Measurements from ENCODE around the gene MYT1. TPM values are rescaled to one million over a fixed set of nuclear protein-coding genes. Genes with fewer than 3 reads are reported as not detected.
"Not testable (repeated sequence)": the region's sequence is repeated elsewhere in the genome, so short reads cannot be mapped to it uniquely, and the experiment has no call there.

The MYT1 gene
- total and polyA plus RNA-seq, 5 experiments from 2014 or later = not detected

- ATAC-seq (no peak), DNase-seq (peak in 1 of 10 donors; percentile 34)
- Mint-ChIP-seq H3K4me3 (no peak overlapping the region), H3K27ac (no peak overlapping the region), H3K27me3 (no peaks in the 10 kb centered on the region), H3K4me1 (peaks cover 17 to 42% (median 22%) of the 10 kb centered on the region in 4 donors), H3K36me3 (no peaks in the 10 kb centered on the region), H3K9me3 (no peaks in the 10 kb centered on the region)
- POLR2A ChIA-PET = no interaction called here
These were observed 66.4 kb downstream of the MYT1 start for GRCh38 chr20:64230461-64231145.

- Mint-ChIP-seq H3K36me3 (no peaks in the 10 kb centered on the region), H3K4me1 (peaks cover 14 to 32% (median 20%) of the 10 kb centered on the region in 4 donors), H3K27ac (no peak overlapping the region), H3K9me3 (no peaks in the 10 kb centered on the region), H3K27me3 (no peaks in the 10 kb centered on the region), H3K4me3 (no peak overlapping the region)
- ATAC-seq = no peak
- POLR2A ChIA-PET = no interaction called here
- DNase-seq = no peak
These were observed 67.6 kb downstream of the MYT1 start for GRCh38 chr20:64231621-64232550.

- no peaks in the 10 kb centered on the region for H3K36me3 Mint-ChIP-seq
- POLR2A ChIA-PET = no interaction called here
These were observed 68.5 kb downstream of the MYT1 start for GRCh38 chr20:64232794-64233193.

GRCh38 chr20:64233725-64234124 lies 69.5 kb downstream of the MYT1 start:
- no peaks in the 10 kb centered on the region for H3K9me3 Mint-ChIP-seq
- H3K27me3 Mint-ChIP-seq = peaks cover 0 to 2% (median 0%) of the 10 kb centered on the region in 5 donors
- POLR2A ChIA-PET = no interaction called here
- DNase-seq = peak in 1 of 10 donors; percentile 27
- ATAC-seq = no peak
- peaks cover 8 to 19% (median 10%) of the 10 kb centered on the region in 4 donors for H3K4me1 Mint-ChIP-seq
- H3K27ac Mint-ChIP-seq = peak overlapping the region in 6 of 10 donors; percentile 2 to 87 (median 26)
- H3K4me3 Mint-ChIP-seq = peak overlapping the region in 1 of 10 donors; percentile 2
- no peaks in the 10 kb centered on the region for H3K36me3 Mint-ChIP-seq

More at GRCh38 chr20:64232794-64233193, 68.5 kb downstream of the MYT1 start:
- Mint-ChIP-seq H3K4me1 (peaks cover 15 to 26% (median 16%) of the 10 kb centered on the region in 4 donors), H3K27me3 (peaks cover 0 to 2% (median 0%) of the 10 kb centered on the region in 5 donors), H3K27ac (peak overlapping the region in 5 of 10 donors; percentile 35 to 88 (median 86)), H3K9me3 (no peaks in the 10 kb centered on the region), H3K4me3 (no peak overlapping the region)
- DNase-seq = no peak
- ATAC-seq = no peak

GRCh38 chr20:64234291-64234791 lies 70.1 kb downstream of the MYT1 start:
- Mint-ChIP-seq H3K27me3 (peaks cover 0 to 2% (median 0%) of the 10 kb centered on the region in 5 donors), H3K4me1 (peaks cover 8 to 19% (median 10%) of the 10 kb centered on the region in 4 donors), H3K4me3 (no peak overlapping the region), H3K9me3 (no peaks in the 10 kb centered on the region), H3K36me3 (no peaks in the 10 kb centered on the region), H3K27ac (peak overlapping the region in 1 of 10 donors; percentile 10)
- peak in 1 of 10 donors; percentile 32 for DNase-seq
- ATAC-seq = no peak
- POLR2A ChIA-PET = no interaction called here

GRCh38 chr20:64234921-64235565 lies 70.8 kb downstream of the MYT1 start:
- POLR2A ChIA-PET, ATAC-seq, H3K36me3 Mint-ChIP-seq, H3K27me3 Mint-ChIP-seq, H3K27ac Mint-ChIP-seq, H3K9me3 Mint-ChIP-seq, H3K4me3 Mint-ChIP-seq: not testable (repeated sequence)
- peaks cover 8 to 15% (median 10%) of the 10 kb centered on the region in 4 donors for H3K4me1 Mint-ChIP-seq
- peak in 1 of 10 donors; percentile 24 for DNase-seq

GRCh38 chr20:64236137-64237088 lies 72.2 kb downstream of the MYT1 start:
- no peak overlapping the region for H3K4me3 Mint-ChIP-seq
- ATAC-seq = no peak
- H3K27me3 Mint-ChIP-seq = peaks cover 0 to 2% (median 0%) of the 10 kb centered on the region in 5 donors
- H3K4me1 Mint-ChIP-seq = peaks cover 8 to 15% (median 10%) of the 10 kb centered on the region in 4 donors
- peak in 1 of 10 donors; percentile 51 for DNase-seq
- POLR2A ChIA-PET = no interaction called here
- H3K9me3 Mint-ChIP-seq = no peaks in the 10 kb centered on the region
- no peaks in the 10 kb centered on the region for H3K36me3 Mint-ChIP-seq
- H3K27ac Mint-ChIP-seq = peak overlapping the region in 2 of 10 donors; percentile 11 to 53

- H3K4me3 Mint-ChIP-seq = no peak overlapping the region
- no peak overlapping the region for H3K27ac Mint-ChIP-seq
- ATAC-seq = no peak
- H3K36me3 Mint-ChIP-seq = no peaks in the 10 kb centered on the region
- peaks cover 8 to 15% (median 10%) of the 10 kb centered on the region in 4 donors for H3K4me1 Mint-ChIP-seq
- POLR2A ChIA-PET = no interaction called here
- peaks cover 0 to 3% (median 0%) of the 10 kb centered on the region in 5 donors for H3K27me3 Mint-ChIP-seq
- no peaks in the 10 kb centered on the region for H3K9me3 Mint-ChIP-seq
- no peak for DNase-seq
These were observed 73.1 kb downstream of the MYT1 start for GRCh38 chr20:64237316-64237715.

- Mint-ChIP-seq H3K4me1 (peaks cover 7 to 10% (median 9%) of the 10 kb centered on the region in 4 donors), H3K9me3 (no peaks in the 10 kb centered on the region), H3K27ac (peak overlapping the region in 2 of 10 donors; percentile 39 to 68), H3K36me3 (no peaks in the 10 kb centered on the region), H3K4me3 (no peak overlapping the region), H3K27me3 (peaks cover 0 to 5% (median 1%) of the 10 kb centered on the region in 5 donors)
- no peak for ATAC-seq
- POLR2A ChIA-PET = no interaction called here
- DNase-seq = peak in 1 of 10 donors; percentile 40
These were observed 74.0 kb downstream of the MYT1 start for GRCh38 chr20:64238115-64238825.

- ATAC-seq (no peak), DNase-seq (peak in 1 of 10 donors; percentile 56)
- POLR2A ChIA-PET = no interaction called here
These were observed 74.7 kb downstream of the MYT1 start for GRCh38 chr20:64238851-64239387.

More at GRCh38 chr20:64238851-64239387, 74.7 kb downstream of the MYT1 start:
- Mint-ChIP-seq H3K9me3 (no peaks in the 10 kb centered on the region), H3K4me3 (no peak overlapping the region), H3K4me1 (peaks cover under 1 to 3% (median 3%) of the 10 kb centered on the region in 4 donors), H3K27me3 (peaks cover 0 to 7% (median 1%) of the 10 kb centered on the region in 5 donors), H3K27ac (peak overlapping the region in 2 of 10 donors; percentile 15 to 68), H3K36me3 (no peaks in the 10 kb centered on the region)

Data from naive thymus-derived CD8-positive, alpha-beta T cell (primary cell).